ENCODE results near the gene SERPINA5. TPM values are rescaled to one million over a fixed set of nuclear protein-coding genes. Genes with fewer than 3 reads are reported as not detected.

Gene SERPINA5
- total RNA-seq, 4 donors from 2014 or later = 0.76 to 4.5 (median 1.9) TPM; not detected in 1

DNA sequence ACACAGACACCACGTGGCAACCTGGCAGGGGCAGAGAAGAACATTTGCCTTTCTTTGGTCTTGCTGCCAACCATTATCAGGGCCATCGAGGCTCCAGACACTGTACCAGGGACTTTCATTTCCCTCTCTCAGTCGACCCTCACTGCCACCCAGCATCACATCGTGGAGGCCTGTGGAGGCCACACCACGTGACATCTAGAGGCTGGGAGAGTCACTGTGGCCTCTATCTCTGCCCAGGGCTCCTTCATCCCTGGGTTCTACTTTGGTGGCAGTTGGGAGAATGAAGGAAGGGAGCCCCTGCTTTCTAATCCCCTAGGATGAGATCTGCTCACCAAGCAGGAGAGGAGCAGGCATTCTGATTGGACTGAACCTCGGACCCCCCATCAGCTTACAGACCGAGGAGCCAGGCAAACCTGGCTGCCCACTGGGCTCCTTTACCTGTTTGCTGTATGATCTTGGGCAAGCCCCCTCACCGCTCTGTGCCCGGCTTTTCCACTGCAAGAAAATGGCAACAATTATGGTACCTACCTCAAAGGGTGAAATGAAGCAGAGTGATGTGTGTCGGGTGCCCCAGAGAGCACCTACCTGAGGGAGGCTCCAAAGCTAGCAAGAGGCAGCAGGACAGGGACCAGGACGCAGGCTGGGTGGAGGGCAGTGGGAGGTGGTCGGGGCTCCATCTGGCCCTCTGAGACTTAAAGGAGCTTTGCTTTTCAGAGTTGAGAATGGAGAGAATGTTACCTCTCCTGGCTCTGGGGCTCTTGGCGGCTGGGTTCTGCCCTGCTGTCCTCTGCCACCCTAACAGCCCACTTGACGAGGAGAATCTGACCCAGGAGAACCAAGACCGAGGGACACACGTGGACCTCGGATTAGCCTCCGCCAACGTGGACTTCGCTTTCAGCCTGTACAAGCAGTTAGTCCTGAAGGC is 32.8 kb downstream of the SERPINA5 start:
- Histone ChIP-seq H3K36me3 (no peaks in the 10 kb centered on the region), H3K27me3 (no peaks in the 10 kb centered on the region), H3K27ac (no peak overlapping the region), H3K4me3 (no peak overlapping the region), H3K9me3 (peaks cover 12% of the 10 kb centered on the region), H3K4me1 (peaks cover 18% of the 10 kb centered on the region)
- TF ChIP-seq POLR2A (IDR thresholded peaks at IDR 0.05) (no peak), EP300 (IDR thresholded peaks at IDR 0.05) (no peak), CTCF (IDR thresholded peaks at IDR 0.05) (no peak), POLR2AphosphoS5 (IDR thresholded peaks at IDR 0.05) (no peak)
- DNase-seq (ENCODE audit: low spot score in 2 of 2) = peak in 1 of 2 donors; percentile 31
- whole genome bisulfite sequencing = 86% methylated on average over 20 of the region's 20 CpGs

DNA sequence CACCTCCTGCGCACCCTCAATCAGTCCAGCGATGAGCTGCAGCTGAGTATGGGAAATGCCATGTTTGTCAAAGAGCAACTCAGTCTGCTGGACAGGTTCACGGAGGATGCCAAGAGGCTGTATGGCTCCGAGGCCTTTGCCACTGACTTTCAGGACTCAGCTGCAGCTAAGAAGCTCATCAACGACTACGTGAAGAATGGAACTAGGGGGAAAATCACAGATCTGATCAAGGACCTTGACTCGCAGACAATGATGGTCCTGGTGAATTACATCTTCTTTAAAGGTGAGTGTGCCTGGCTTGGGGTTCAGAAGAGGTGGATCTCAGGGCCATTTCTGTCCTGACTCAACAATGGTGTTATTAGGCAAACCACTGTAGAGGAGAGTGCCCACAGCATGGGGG is 33.6 kb downstream of the SERPINA5 start:
- TF ChIP-seq POLR2A (IDR thresholded peaks at IDR 0.05) (no peak), EP300 (IDR thresholded peaks at IDR 0.05) (no peak), CTCF (IDR thresholded peaks at IDR 0.05) (no peak), POLR2AphosphoS5 (IDR thresholded peaks at IDR 0.05) (no peak)
- H3K36me3 ChIP-seq = no peaks in the 10 kb centered on the region
- peaks cover 12% of the 10 kb centered on the region for H3K9me3 ChIP-seq
- peaks cover 18% of the 10 kb centered on the region for H3K4me1 ChIP-seq
- peak in 1 of 2 donors; percentile 24 for DNase-seq (ENCODE audit: low spot score in 2 of 2)
- no peak overlapping the region for H3K4me3 ChIP-seq
- H3K27ac ChIP-seq = no peak overlapping the region
- WGBS = 92% methylated on average over 5 of the region's 7 CpGs
- no peaks in the 10 kb centered on the region for H3K27me3 ChIP-seq

GRCh38 chr14:94615254-94615653 is 34.0 kb downstream of the SERPINA5 start:
- no peak overlapping the region for H3K4me3 ChIP-seq
- H3K9me3 ChIP-seq = peaks cover 12% of the 10 kb centered on the region
- no peaks in the 10 kb centered on the region for H3K27me3 ChIP-seq
- no peak overlapping the region for H3K27ac ChIP-seq
- TF ChIP-seq CTCF (IDR thresholded peaks at IDR 0.05) = no peak
- TF ChIP-seq POLR2AphosphoS5 (IDR thresholded peaks at IDR 0.05) = no peak
- TF ChIP-seq EP300 (IDR thresholded peaks at IDR 0.05) = no peak
- TF ChIP-seq POLR2A (IDR thresholded peaks at IDR 0.05) = no peak
- H3K36me3 ChIP-seq = no peaks in the 10 kb centered on the region
- WGBS = 95% methylated on average over 3 of the region's 3 CpGs
- peak in 1 of 2 donors; percentile 29 for DNase-seq (ENCODE audit: low spot score in 2 of 2)
- peaks cover 18% of the 10 kb centered on the region for H3K4me1 ChIP-seq

DNA sequence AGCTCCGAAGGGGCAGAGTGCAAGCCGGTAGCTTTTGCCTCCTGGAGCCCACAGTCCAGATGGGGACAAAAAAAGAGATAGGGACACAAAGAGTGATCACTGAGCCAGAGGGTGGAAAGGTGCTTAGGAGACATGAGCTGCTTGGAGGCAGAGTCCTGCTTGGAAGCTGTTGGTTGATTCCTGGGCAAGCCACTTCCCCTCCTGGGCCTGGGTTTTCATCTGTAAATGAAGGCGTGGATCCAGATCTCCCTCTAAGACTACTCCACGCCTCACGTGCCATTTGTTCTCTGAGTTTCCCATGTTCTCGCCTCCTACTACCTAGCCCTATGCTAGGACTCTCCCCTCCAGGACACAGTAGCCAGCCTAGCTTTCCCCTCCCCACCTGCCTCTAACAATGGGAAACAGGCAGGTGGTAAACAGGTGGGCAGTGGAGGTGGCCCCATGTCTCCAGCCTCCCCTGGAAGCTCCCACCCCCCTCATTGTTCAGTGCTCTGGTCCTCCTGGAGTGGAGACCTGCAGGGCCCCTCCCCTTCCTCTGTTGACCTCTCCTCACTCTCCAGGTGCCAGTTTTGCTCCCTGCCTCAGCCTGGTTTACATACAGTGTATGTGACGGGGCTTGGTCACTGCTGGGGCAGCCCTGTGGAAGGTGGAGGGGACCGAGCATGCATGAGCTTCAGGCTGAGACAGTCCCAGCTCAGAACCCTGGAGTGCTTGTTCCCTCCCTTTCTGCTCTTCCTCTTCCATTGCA is 34.8 kb downstream of the SERPINA5 start:
- no peaks in the 10 kb centered on the region for H3K36me3 ChIP-seq

More for the DNA sequence above, 34.8 kb downstream of the SERPINA5 start:
- peaks cover 18% of the 10 kb centered on the region for H3K4me1 ChIP-seq
- H3K9me3 ChIP-seq = peaks cover 12% of the 10 kb centered on the region
- TF ChIP-seq POLR2AphosphoS5 (IDR thresholded peaks at IDR 0.05) (no peak), POLR2A (IDR thresholded peaks at IDR 0.05) (no peak), CTCF (IDR thresholded peaks at IDR 0.05) (no peak), EP300 (IDR thresholded peaks at IDR 0.05) (no peak)
- DNase-seq (ENCODE audit: low spot score in 2 of 2) = peak in 1 of 2 donors; percentile 31
- H3K4me3 ChIP-seq = no peak overlapping the region
- no peak overlapping the region for H3K27ac ChIP-seq
- no peaks in the 10 kb centered on the region for H3K27me3 ChIP-seq
- WGBS = 88% methylated on average over 8 of the region's 8 CpGs
